HepG2 (cell line): ENCODE measurements around the gene HINFP. TPM values are rescaled to one million over a fixed set of nuclear protein-coding genes. Genes with fewer than 3 reads are reported as not detected.

Experiments
- ATAC-seq: fragments of 200-7000 bp; cut with Tn5 transposase; 3 replicates; pipeline ENCODE4 v1.9.1; 2020; ENCODE audit warnings: mild to moderate bottlenecking, moderate library complexity
- BruUV-seq: library from RNA; stranded (reverse); fragments of 400-500 nt; replicated peaks from 2 replicates; lab custom pipeline; 2021; lab: Mats Ljungman, UMichigan
- CTCF ChIA-PET: fragments of 300-600 bp; formaldehyde crosslinking; extraction: SDS; loops from one replicate; lab custom pipeline; 2021; ENCODE audit warnings: low total read pairs, inconsistent platforms, low intra/inter-chr PET ratio; lab: Yijun Ruan, JAX
- POLR2A ChIA-PET: fragments of 350-600 bp; sonication (Branson Sonifier 250); formaldehyde crosslinking; loops from one replicate; lab custom pipeline; 2020; ENCODE audit warnings: antibody characterized with exemption, inconsistent platforms; lab: Yijun Ruan, JAX
- DNase-seq: peaks from one replicate; pipeline ENCODE4 v3.0.0-alpha.2; 2015; ENCODE audit warnings: low spot score
- FAIRE-seq: peaks from 3 replicates; lab custom pipeline; 2011; peaks lifted over from hg19 to GRCh38; lab: Jason Lieb, UNC
- H2AFZ ChIP-seq: one replicate; pipeline ENCODE4 v1.6.1; 2011; ENCODE audit warnings: low read length, inconsistent platforms
- H3K27ac ChIP-seq: fragments of 300-600 bp; 3 replicates; pipeline ENCODE4 v1.8.0; 2011; ENCODE audit warnings: mixed run types, mild to moderate bottlenecking, mixed read lengths, low read length, inconsistent platforms; ENCODE audit not compliant: insufficient read depth; ENCODE audit errors: extremely low read length
- H3K27me3 ChIP-seq, 2 experiments: fragments of 200-600 bp in 1 of 2; 2 replicates in 1 of 2; 3 replicates in 1 of 2; pipeline versions ENCODE4 v1.6.0 to v1.8.0; 2011; ENCODE audit warnings: low read length in 2 of 2, mild to moderate bottlenecking in 2 of 2, moderate library complexity in 2 of 2, inconsistent platforms in 1 of 2; ENCODE audit not compliant: insufficient read depth in 2 of 2, control insufficient read depth in 1 of 2
- H3K36me3 ChIP-seq, 2 experiments: fragments of 200-600 bp in 1 of 2; replicated peaks in 1 of 2; 2 replicates in 1 of 2; 3 replicates in 1 of 2; pipeline versions ENCODE4 v1.5.1 to v1.8.0; 2011; ENCODE audit warnings: low read length in 2 of 2, inconsistent platforms in 1 of 2; ENCODE audit not compliant: insufficient read depth in 2 of 2, control insufficient read depth in 1 of 2
- H3K4me1 ChIP-seq: 2 replicates; pipeline ENCODE4 v1.5.1; 2012; ENCODE audit warnings: low read length, inconsistent platforms; ENCODE audit not compliant: insufficient read depth
- H3K4me2 ChIP-seq: 2 replicates; pipeline ENCODE4 v1.6.0; 2011; ENCODE audit warnings: low read depth, low read length, inconsistent platforms
- H3K4me3 ChIP-seq, 3 experiments: fragments of 200-600 bp in 1 of 3; sonication (generic), shearing (Covaris generic) in 1 of 3; replicated peaks in 1 of 3; 2 replicates each; pipeline ENCODE4 v1.5.1; 2011 to 2016; ENCODE audit warnings: low read length in 3 of 3, inconsistent platforms in 2 of 3, low read depth in 2 of 3, mild to moderate bottlenecking in 2 of 3, control low read depth in 1 of 3, mixed read lengths in 1 of 3; ENCODE audit not compliant: insufficient read depth in 1 of 3
- H3K79me2 ChIP-seq: one replicate; pipeline ENCODE4 v1.6.1; 2011; ENCODE audit warnings: low read length, inconsistent platforms; ENCODE audit not compliant: insufficient read depth
- H3K9ac ChIP-seq: 2 replicates; pipeline ENCODE4 v1.6.0; 2011; ENCODE audit warnings: mild to moderate bottlenecking, low read depth, low read length, inconsistent platforms; ENCODE audit not compliant: insufficient read depth
- H3K9me3 ChIP-seq: 2 replicates; pipeline ENCODE4 v1.5.1; 2012; ENCODE audit warnings: mild to moderate bottlenecking, low read length
- H4K20me1 ChIP-seq: 2 replicates; pipeline ENCODE4 v1.6.0; 2011; ENCODE audit warnings: inconsistent platforms, mild to moderate bottlenecking, low read length, moderate library complexity; ENCODE audit not compliant: insufficient read depth
- CBX5 ChIP-seq: sonication (generic); formaldehyde crosslinking; IDR thresholded peaks from 2 replicates; pipeline ENCODE4 v1.4.0; 2020; ENCODE audit warnings: missing genetic modification reagents, borderline replicate concordance
- DR1 ChIP-seq: sonication (generic); formaldehyde crosslinking; IDR thresholded peaks from 2 replicates; pipeline ENCODE4 v1.8.0; 2021; ENCODE audit warnings: mild to moderate bottlenecking, missing genetic modification reagents, inconsistent platforms
- MBNL3 ChIP-seq: fragments of 250-450 bp; sonication (Bioruptor Pico); conservative IDR thresholded peaks from 2 replicates; pipeline ENCODE4 v1.8.0; 2022; ENCODE audit warnings: mild to moderate bottlenecking, inconsistent platforms
- MTA1 ChIP-seq: sonication (generic); formaldehyde crosslinking; IDR thresholded peaks from 2 replicates; pipeline ENCODE4 v1.4.0; 2020; ENCODE audit warnings: missing genetic modification reagents, mild to moderate bottlenecking, borderline replicate concordance
- MXD3 ChIP-seq: IDR thresholded peaks from 2 replicates; pipeline ENCODE4 v1.6.1; 2016; ENCODE audit warnings: mild to moderate bottlenecking, missing biosample characterization, missing genetic modification reagents
- NFYC ChIP-seq: IDR thresholded peaks from 2 replicates; pipeline ENCODE4 v1.6.1; 2016; ENCODE audit warnings: missing genetic modification reagents, missing compliant biosample characterization
- SIN3A ChIP-seq: IDR thresholded peaks from 2 replicates; pipeline ENCODE4 v1.6.1; 2011; ENCODE audit warnings: low read depth, mild to moderate bottlenecking, control low read depth, low read length, borderline replicate concordance
- SMARCE1 ChIP-seq: fragments of 450-650 bp; IDR thresholded peaks from 2 replicates; pipeline ENCODE4 v1.6.1; 2017; ENCODE audit warnings: borderline replicate concordance
- SRSF9 ChIP-seq: fragments of 200-400 bp; formaldehyde crosslinking; IDR thresholded peaks from 2 replicates; pipeline ENCODE4 v1.6.1; 2018; ENCODE audit warnings: borderline replicate concordance, mild to moderate bottlenecking, low read depth, low read length; ENCODE audit not compliant: insufficient read depth, poor library complexity, severe bottlenecking
- ZFP1 ChIP-seq: IDR thresholded peaks from 2 replicates; pipeline ENCODE4 v1.6.1; 2016
- ZNF317 ChIP-seq: sonication (generic); formaldehyde crosslinking; IDR thresholded peaks from 2 replicates; pipeline ENCODE4 v1.5.0; 2020; ENCODE audit warnings: mild to moderate bottlenecking, missing genetic modification reagents
- ZNF44 ChIP-seq: sonication (generic); formaldehyde crosslinking; IDR thresholded peaks from 2 replicates; pipeline ENCODE4 v1.5.1; 2020; ENCODE audit warnings: mild to moderate bottlenecking, missing genetic modification reagents
- ZNF460 ChIP-seq: sonication (generic); formaldehyde crosslinking; IDR thresholded peaks from 2 replicates; pipeline ENCODE4 v1.5.1; 2020; ENCODE audit warnings: missing genetic modification reagents, mild to moderate bottlenecking, borderline replicate concordance
- ZNF580 ChIP-seq: IDR thresholded peaks from 2 replicates; pipeline ENCODE4 v1.6.1; 2016; ENCODE audit warnings: low read depth, borderline replicate concordance
- ZNF816 ChIP-seq: sonication (generic); formaldehyde crosslinking; IDR thresholded peaks from 2 replicates; pipeline ENCODE4 v1.8.0; 2022; ENCODE audit warnings: missing genetic modification reagents, mild to moderate bottlenecking, borderline replicate concordance
- WGBS: methylation state at CpG from one replicate; pipeline ENCODE4 v1.1.6; 2017; ENCODE audit warnings: low lambda C conversion rate; 5-methylcytosine and 5-hydroxymethylcytosine counted together
- in situ Hi-C: cut with HindIII; loops from 2 replicates; pipeline ENCODE4 v1.10.0; 2017; ENCODE audit warnings: low pct_unique_long_range_greater_than_20kb; ENCODE audit not compliant: extremely low pct_ligation_motif_present
- intact Hi-C: fragments of 100-400 bp; cut with micrococcal nuclease; formaldehyde crosslinking; loops from one replicate; pipeline ENCODE4 v1.10.0; 2022; ENCODE audit not compliant: unreplicated experiment
- polyA plus RNA-seq, 8 experiments: library from polyadenylated mRNA; depleted of rRNA in 3 of 8; stranded (reverse) in 7 of 8; unstranded in 1 of 8; fragments of >200 nt; fragmentation: Illumina TruSeq in 4 of 8; extraction: Trizol in 4 of 8; gene quantifications; 2 replicates each; pipeline versions ENCODE4 v1.2.1 to v1.2.3, GENCODE V29; 2011 to 2016; ENCODE audit warnings: low read depth in 4 of 8, missing spikeins in 1 of 8, mixed read lengths in 1 of 8; ENCODE audit not compliant: insufficient read depth in 1 of 8
- total RNA-seq, 5 experiments: library from RNA; depleted of rRNA; stranded (reverse); fragments of >200 nt; fragmentation: Illumina TruSeq; extraction: Trizol; gene quantifications; 2 replicates each; pipeline ENCODE4 v1.2.3, GENCODE V29; 2016; ENCODE audit warnings: low read depth in 1 of 5

HINFP gene
- total and polyA plus RNA-seq, 2 of the 13 experiments (the other 11 are each of a cell fraction or from before 2014, with no cell fraction given) = 15.1 to 21.4 TPM

GRCh38 chr11:119089319-119089718, 32.1 kb upstream of the HINFP start:
- H3K4me1 ChIP-seq = peaks cover 55% of the 10 kb centered on the region
- H4K20me1 ChIP-seq = peaks cover 16% of the 10 kb centered on the region
- in situ Hi-C loops = no loop called here
- WGBS = 92% methylated on average over 1 of the region's 1 CpG
- H3K36me3 ChIP-seq = peaks cover 0 to 17% of the 10 kb centered on the region in 2 experiments; a peak in 4 of 5 replicates
- peaks cover 35% of the 10 kb centered on the region for H3K79me2 ChIP-seq
- POLR2A ChIA-PET = no interaction called here
- no peak for ATAC-seq
- TF ChIP-seq DR1 (no peak), SIN3A (no peak), ZNF816 (no peak), MXD3 (CRISPR knock-in tag) (no peak), ZNF317 (no peak), SRSF9 (no peak), SMARCE1 (no peak), ZFP1 (CRISPR knock-in tag) (no peak), CBX5 (CRISPR knock-in tag) (no peak), MTA1 (CRISPR knock-in tag) (no peak), MBNL3 (CRISPR knock-in tag) (no peak), ZNF460 (CRISPR knock-in tag) (no peak), ZNF580 (CRISPR knock-in tag) (no peak), NFYC (no peak), ZNF44 (CRISPR knock-in tag) (no peak)
- TF ChIP-seq, all 625 proteins: peak for 0
- no TSS peak for BruUV-seq
- H3K9ac ChIP-seq = no peak overlapping the region
- CTCF ChIA-PET = no interaction called here
- H3K4me3 ChIP-seq = no peak overlapping the region
- H3K4me2 ChIP-seq = no peak overlapping the region
- FAIRE-seq (no peak), DNase-seq (no peak)
- H2AFZ ChIP-seq = no peak overlapping the region
- no peak overlapping the region for H3K27ac ChIP-seq
- no peaks in the 10 kb centered on the region for H3K9me3 ChIP-seq
- no peaks in the 10 kb centered on the region; a peak in 1 of 5 replicates for H3K27me3 ChIP-seq
- intact Hi-C loops = no loop called here
